ENCODE measurements around the gene ANK3. TPM values are rescaled to one million over a fixed set of nuclear protein-coding genes. Genes with fewer than 3 reads are reported as not detected.

The ANK3 gene
- polyA plus RNA-seq, 3 donors = not detected

GRCh38 chr10:60320666-60321065 lies 69.0 kb downstream of the ANK3 start:
- Mint-ChIP-seq H3K4me1 (no peaks in the 10 kb centered on the region), H3K9me3 (peaks cover 0 to 5% (median 2%) of the 10 kb centered on the region in 7 donors), H3K36me3 (no peaks in the 10 kb centered on the region), H3K27ac (peak overlapping the region in 1 of 7 donors; percentile 32), H3K4me3 (no peak overlapping the region), H3K27me3 (ENCODE audit: low read depth in 3 of 3) (peaks cover 0 to 2% (median 0%) of the 10 kb centered on the region in 3 donors)
- no peak for DNase-seq
- Histone ChIP-seq H2AFZ (ENCODE audit: insufficient read depth, low read depth, low read length, poor library complexity, severe bottlenecking) (no peak overlapping the region), H3K27me3 (ENCODE audit: control insufficient read depth in 2 of 2, insufficient read depth in 2 of 2, low read length in 2 of 2) (no peaks in the 10 kb centered on the region), H3K36me3 (replicated peaks in 1 of 2; ENCODE audit: control insufficient read depth in 1 of 2, insufficient read depth in 2 of 2, low read length in 2 of 2) (no peaks in the 10 kb centered on the region), H3K79me2 (ENCODE audit: insufficient read depth, low read length) (no peaks in the 10 kb centered on the region), H4K20me1 (ENCODE audit: insufficient read depth, low read length) (no peaks in the 10 kb centered on the region), H3K4me1 (ENCODE audit: control insufficient read depth in 1 of 2, insufficient read depth in 2 of 2, low read length in 2 of 2) (no peaks in the 10 kb centered on the region), H3K4me2 (replicated peaks; ENCODE audit: extremely low read depth, low read length, poor library complexity, severe bottlenecking) (no peak overlapping the region), H3K9me3 (replicated peaks in 1 of 2; ENCODE audit: control insufficient read depth in 1 of 2, insufficient read depth in 1 of 2, low read length in 2 of 2) (no peaks in the 10 kb centered on the region), H3K4me3 (replicated peaks in 1 of 3; ENCODE audit: low read depth in 2 of 3, low read length in 3 of 3) (no peak overlapping the region), H3K27ac (ENCODE audit: low read depth in 1 of 2, low read length in 2 of 2) (no peak overlapping the region), H3K9ac (ENCODE audit: insufficient read depth, low read length, poor library complexity, severe bottlenecking) (no peak overlapping the region)
- intact Hi-C loops (cut with micrococcal nuclease) = no loop called here
- whole genome bisulfite sequencing (ENCODE audit: insufficient coverage) = no CpG with 5 or more reads among the region's 1 CpG
- no peak for TF ChIP-seq CTCF (IDR thresholded peaks at IDR 0.05)

- H3K36me3 Mint-ChIP-seq = no peaks in the 10 kb centered on the region
- no peak overlapping the region for H3K27ac ChIP-seq (ENCODE audit: low read depth in 1 of 2, low read length in 2 of 2)
- H3K27me3 Mint-ChIP-seq (ENCODE audit: low read depth in 3 of 3) = no peaks in the 10 kb centered on the region
- H3K4me3 ChIP-seq (replicated peaks in 1 of 3; ENCODE audit: low read depth in 2 of 3, low read length in 3 of 3) = no peak overlapping the region
- 100% methylated on average over 1 of the region's 1 CpG for WGBS (ENCODE audit: insufficient coverage)
- H3K9ac ChIP-seq (ENCODE audit: insufficient read depth, low read length, poor library complexity, severe bottlenecking) = no peak overlapping the region
- no peaks in the 10 kb centered on the region for H3K27me3 ChIP-seq (ENCODE audit: control insufficient read depth in 2 of 2, insufficient read depth in 2 of 2, low read length in 2 of 2)
- H3K4me1 Mint-ChIP-seq = no peaks in the 10 kb centered on the region
- H3K4me1 ChIP-seq (ENCODE audit: control insufficient read depth in 1 of 2, insufficient read depth in 2 of 2, low read length in 2 of 2) = no peaks in the 10 kb centered on the region
- H3K27ac Mint-ChIP-seq = no peak overlapping the region
- no peaks in the 10 kb centered on the region for H3K79me2 ChIP-seq (ENCODE audit: insufficient read depth, low read length)
- H3K36me3 ChIP-seq (replicated peaks in 1 of 2; ENCODE audit: control insufficient read depth in 1 of 2, insufficient read depth in 2 of 2, low read length in 2 of 2) = no peaks in the 10 kb centered on the region
- peaks cover 0 to 5% (median 1%) of the 10 kb centered on the region in 7 donors for H3K9me3 Mint-ChIP-seq
- no peak overlapping the region for H3K4me2 ChIP-seq (replicated peaks; ENCODE audit: extremely low read depth, low read length, poor library complexity, severe bottlenecking)
- intact Hi-C loops (cut with micrococcal nuclease) = no loop called here
- H4K20me1 ChIP-seq (ENCODE audit: insufficient read depth, low read length) = no peaks in the 10 kb centered on the region
- TF ChIP-seq CTCF (IDR thresholded peaks at IDR 0.05) = no peak
- no peak overlapping the region for H2AFZ ChIP-seq (ENCODE audit: insufficient read depth, low read depth, low read length, poor library complexity, severe bottlenecking)
- DNase-seq = no peak
- H3K9me3 ChIP-seq (replicated peaks in 1 of 2; ENCODE audit: control insufficient read depth in 1 of 2, insufficient read depth in 1 of 2, low read length in 2 of 2) = no peaks in the 10 kb centered on the region
- H3K4me3 Mint-ChIP-seq = no peak overlapping the region
These were observed 73.6 kb downstream of the ANK3 start for GRCh38 chr10:60316029-60316428.

Data from CD14-positive monocyte (primary cell).